HG03066 (cell line): ENCODE data around the gene GIT1.

Experiments
- ATAC-seq: cut with Tn5 transposase; IDR thresholded peaks from one replicate; pipeline ENCODE4 v1.9.1; 2021; ENCODE audit warnings: low read depth; ENCODE audit not compliant: unreplicated experiment

GIT1 gene

GRCh38 chr17:29594519-29595090, 5.2 kb upstream of the GIT1 start:
- no peak for ATAC-seq

DNA sequence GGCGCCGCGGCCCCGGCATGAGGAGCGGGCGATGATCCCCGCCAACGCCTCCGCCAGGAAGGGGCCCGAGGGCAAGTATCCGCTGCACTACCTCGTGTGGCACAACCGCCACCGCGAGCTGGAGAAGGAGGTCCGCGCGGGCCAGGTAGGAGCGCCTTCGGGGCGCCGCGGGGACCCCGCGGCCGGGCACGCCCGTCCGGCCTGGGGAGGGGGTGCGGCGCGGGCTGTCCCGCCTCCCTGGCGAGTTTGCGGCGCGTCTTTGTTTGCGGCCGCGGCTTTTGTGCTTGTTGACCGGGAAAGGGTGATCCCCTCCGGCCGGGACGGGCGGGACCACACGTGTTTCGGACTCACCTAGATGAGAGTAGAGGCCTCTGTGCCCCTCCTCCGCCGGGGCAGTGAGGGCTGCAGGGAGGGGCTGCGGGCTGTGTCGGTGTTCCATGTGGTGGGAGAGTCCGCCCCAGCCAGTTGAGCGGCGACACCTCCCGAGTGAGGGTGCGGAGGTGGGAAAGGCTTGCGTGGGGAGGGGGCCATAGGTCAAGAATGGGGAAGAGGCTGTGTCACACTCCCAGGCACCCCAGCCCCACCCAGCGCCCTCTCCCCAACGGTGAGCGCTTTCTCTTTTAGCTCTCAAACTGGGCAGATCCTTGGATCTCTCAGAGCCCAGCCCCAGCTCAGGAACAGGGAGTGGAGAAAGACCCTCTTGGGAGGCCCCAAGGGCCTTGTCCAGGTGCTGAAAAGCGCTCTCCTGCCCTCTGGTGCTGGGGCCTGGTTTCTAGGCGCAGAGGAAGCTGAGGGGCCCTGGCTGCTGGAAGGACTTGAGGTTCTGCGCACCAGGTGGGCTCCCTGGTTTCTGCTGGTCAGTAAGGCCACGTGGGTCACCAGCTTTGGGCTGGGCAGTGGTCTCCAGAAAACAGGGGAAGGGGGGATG, 4.4 kb upstream of the GIT1 start:
- ATAC-seq, result no peak

DNA sequence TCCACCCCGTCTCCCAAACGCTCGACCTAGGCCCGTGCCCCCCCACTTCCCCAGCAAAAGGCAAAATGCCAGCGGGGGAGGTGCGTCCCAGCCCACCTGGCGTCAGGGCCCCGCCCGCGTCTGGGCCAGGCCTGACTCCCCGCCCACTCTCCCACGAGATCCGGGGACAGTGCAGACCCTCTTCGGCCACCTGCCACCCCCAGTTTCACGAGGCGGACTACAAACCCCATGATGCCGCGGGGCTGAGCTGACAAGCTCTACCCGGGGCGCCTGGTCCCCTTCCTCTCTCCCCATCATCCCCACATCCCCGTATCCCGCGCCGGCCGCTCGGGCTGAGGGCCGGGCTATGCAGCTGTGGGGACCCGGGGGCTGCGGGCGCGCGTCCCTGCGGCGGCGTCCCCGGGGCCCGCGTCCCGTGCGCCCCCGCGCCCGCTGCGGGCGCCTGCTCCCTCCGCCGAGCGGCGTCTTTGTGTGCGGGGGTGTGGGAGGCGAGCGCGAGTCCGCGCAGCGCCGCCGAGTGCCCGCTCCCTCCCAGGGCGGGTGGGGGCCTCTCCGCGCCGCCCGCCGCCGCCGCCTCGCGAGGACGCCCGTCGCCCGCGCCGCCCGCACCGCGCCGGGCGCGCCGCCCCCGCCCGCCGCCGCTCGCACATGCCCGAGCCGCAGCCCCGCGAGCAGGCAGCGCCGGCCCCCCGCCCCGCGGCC, 3.6 kb upstream of the GIT1 start, which contains the start of gene ANKRD13B:
ANKRD13B (plus strand) TSS at position 283 of the 702 bp plus-strand sequence. CDS start 490 bp downstream, outside the sequence.
- ATAC-seq, result no peak

- ATAC-seq, result no peak
Observed at GRCh38 chr17:29591737-29592608, 2.5 kb upstream of the GIT1 start.

DNA sequence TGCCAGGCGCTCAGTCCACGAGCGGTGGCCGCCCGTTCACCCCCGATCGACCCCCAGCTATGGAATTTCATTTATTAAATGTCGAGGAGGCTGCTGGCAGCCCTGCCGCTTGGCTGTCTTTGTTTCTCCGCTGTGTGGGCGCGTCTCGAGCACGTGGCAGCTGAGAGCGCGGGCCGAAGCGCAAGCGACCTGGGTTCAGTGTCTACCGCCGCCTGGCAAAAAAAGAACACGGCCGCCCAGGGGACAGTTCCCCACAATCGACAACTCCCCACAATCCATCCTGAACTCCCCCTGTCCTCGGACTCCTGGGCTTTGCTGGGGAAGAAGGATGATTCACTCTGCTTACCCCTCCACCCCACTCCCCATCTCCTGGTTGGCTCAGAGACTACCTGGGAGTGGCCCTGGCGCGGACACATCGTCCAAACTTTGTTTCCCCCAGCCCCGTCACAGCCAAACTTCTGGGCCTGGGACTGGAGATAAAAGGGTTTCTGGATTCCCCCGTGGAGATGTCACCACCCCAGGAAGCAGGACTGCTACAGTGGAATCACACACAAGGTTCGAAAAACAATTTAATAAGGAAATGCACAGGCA, 1.8 kb upstream of the GIT1 start:
- ATAC-seq, result no peak

DNA sequence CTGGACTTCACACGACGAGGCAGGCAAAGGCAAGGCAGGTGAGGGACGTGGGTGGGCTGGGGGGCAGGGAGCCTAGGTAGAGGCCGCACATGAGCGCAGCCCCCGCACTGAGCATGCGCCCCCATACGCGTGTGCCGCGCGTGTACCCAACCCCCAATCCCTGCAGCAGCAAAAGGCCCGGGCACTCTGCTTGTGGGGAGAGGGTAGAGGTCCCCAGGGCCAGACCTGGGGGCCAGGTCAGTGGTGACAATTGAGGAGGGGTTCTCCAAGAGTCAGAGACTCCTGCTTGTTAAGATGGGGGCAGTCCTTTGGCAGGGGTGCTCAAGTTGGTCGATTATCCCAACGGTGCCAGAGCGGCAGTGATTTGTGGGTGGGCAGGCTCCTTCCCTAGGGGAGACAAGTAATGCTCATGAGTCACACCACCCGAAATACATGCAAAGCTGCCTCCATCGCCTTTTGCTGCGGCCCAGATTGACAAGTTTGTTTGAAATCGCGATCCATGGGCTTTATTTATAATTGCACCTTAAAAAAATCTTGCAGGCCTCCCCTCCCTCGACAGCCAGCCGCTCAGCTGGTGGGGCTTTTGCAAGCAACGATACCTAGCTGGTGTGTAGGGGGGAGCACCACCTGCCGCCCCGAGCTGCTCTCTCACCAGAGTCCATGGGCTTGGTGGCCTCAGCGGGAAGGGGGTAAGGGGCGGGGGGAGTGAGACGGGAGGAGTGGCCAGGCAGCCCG, 1.1 kb upstream of the GIT1 start:
- ATAC-seq, result no peak

GRCh38 chr17:29588562-29589411, 661 bp downstream of the GIT1 start:
- ATAC-seq, result no peak

GRCh38 chr17:29588017-29588561, 1.4 kb downstream of the GIT1 start:
- ATAC-seq, result no peak

- ATAC-seq, result no peak
Observed at GRCh38 chr17:29587591-29587990, 1.9 kb downstream of the GIT1 start.

GRCh38 chr17:29586676-29587469, 2.6 kb downstream of the GIT1 start:
- ATAC-seq, result no peak

GRCh38 chr17:29585080-29585751, 4.2 kb downstream of the GIT1 start:
- no peak for ATAC-seq

DNA sequence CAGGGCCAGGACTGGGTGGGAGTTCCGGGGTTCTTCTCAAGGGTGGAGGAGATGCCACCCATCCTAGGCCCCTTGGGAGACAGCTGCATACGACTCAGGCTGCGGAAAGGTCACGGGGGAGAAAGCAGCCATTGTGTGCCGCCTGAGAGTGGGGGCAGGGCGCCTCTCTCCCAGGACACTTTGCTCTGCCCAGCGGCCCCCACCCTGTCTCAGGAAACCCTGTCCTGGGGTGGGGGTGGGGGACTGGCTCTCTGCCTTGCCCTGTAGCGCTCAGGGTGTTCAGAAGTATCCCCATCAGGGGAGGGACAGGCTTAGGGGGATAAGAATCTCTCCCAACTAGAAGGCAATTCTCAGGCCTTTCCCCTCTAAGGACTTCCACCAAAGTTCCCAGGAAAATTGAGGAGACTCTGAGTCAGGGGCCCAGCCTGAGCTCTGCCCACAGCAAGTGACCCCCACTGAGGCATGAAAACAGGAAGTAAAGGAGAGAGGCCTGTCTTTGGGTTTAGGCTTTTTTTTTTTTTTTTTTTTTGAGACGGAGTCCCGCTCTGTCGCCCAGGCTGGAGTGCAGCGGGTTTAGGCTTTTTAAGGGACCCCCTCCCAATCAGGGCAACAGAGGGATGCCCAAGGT, 4.9 kb downstream of the GIT1 start:
- no peak for ATAC-seq

- no peak for ATAC-seq
Observed at GRCh38 chr17:29583324-29584248, 5.9 kb downstream of the GIT1 start.

DNA sequence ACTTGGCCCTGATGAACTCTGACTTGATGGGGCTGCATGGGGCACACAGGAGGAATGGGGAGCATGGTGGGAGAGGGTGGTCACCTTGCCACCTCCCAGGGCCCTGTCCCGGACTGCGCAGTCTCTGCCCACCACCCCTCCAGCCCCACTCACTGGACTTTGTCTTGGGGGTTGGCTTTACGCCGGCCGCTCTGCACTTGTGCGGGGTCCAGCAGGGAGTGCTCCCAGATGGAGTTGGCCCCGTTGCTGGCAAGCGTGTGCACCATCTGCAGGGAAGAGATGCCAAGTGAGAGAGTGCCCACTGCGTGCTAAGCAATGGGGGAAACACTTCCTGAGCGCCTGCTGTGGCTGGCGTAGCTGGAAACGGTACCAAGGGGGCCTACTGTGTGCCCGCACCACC, 6.7 kb downstream of the GIT1 start:
- no peak for ATAC-seq

DNA sequence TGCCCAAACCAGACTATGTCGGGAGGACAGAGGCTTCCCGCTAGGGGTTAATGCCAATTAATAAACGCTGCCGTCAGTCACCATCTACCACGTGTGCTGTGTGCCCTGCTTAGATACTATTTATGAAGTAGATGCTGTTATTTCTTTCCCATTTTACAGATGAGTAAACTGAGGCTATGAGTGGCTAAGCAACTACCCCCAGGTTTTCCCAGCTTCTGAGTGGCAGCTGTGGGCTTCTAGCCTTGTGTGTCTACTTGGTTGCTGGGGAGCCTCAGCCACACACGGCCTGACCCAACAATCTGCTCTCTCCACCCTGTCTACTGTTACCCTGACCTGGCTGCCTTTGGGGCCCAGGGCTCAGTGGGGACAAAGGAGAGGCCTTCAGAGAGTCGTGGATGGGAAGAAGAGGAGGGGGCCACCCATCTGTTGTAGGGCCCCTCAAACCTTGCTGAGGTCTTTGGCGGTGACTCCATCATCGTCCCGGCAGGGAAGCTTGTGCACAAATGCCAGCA, 7.1 kb downstream of the GIT1 start:
- no peak for ATAC-seq
